Ascending aorta (tissue), 2 donors: ENCODE data around the gene ADGRL3. TPM values are rescaled to one million over a fixed set of nuclear protein-coding genes. Genes with fewer than 3 reads are reported as not detected.

Experiments used
- DNase-seq, 2 donors: peaks; one replicate each; pipeline ENCODE4 v3.0.0-alpha.2; 2019; ENCODE audit warnings: low spot score in 2 of 2
- H3K27ac ChIP-seq, 2 donors: fragments of 200-600 bp; sonication (generic); one replicate each; pipeline ENCODE4 v1.5.1; 2016 to 2017; ENCODE audit warnings: mild to moderate bottlenecking in 1 of 2
- H3K27me3 ChIP-seq: fragments of 200-600 bp; sonication (generic); one replicate; pipeline ENCODE4 v1.5.1; 2017
- H3K36me3 ChIP-seq, 2 donors: fragments of 200-600 bp; sonication (generic); one replicate each; pipeline ENCODE4 v1.5.1; 2016
- H3K4me1 ChIP-seq, 2 donors: fragments of 200-600 bp; sonication (generic); one replicate each; pipeline ENCODE4 v1.5.1; 2016 to 2017; ENCODE audit warnings: mild to moderate bottlenecking in 1 of 2
- H3K4me3 ChIP-seq, 2 donors: fragments of 200-600 bp; sonication (generic); one replicate each; pipeline ENCODE4 v1.5.1; 2016 to 2017; ENCODE audit warnings: mild to moderate bottlenecking in 1 of 2
- H3K9me3 ChIP-seq, 2 donors: fragments of 200-600 bp; sonication (generic); one replicate each; pipeline ENCODE4 v1.5.1; 2016
- CTCF ChIP-seq, 3 experiments: fragments of 200-600 bp in 2 of 3; fragments of 450-650 bp in 1 of 3; sonication (generic) in 2 of 3; IDR thresholded peaks; one replicate each; pipeline ENCODE4 v1.5.1; 2016 to 2019; ENCODE audit warnings: antibody characterized with exemption in 3 of 3, mild to moderate bottlenecking in 1 of 3, moderate library complexity in 1 of 3
- intact Hi-C: fragments of 100-400 bp; cut with DNase I; formaldehyde crosslinking; loops from one replicate; pipeline ENCODE4 v1.15.1; 2023
- total RNA-seq: library from RNA; depleted of rRNA; stranded (reverse); fragments of >200 nt; gene quantifications from one replicate; pipeline ENCODE4 v1.1.0, GENCODE V29; 2016

ADGRL3 gene
- total RNA-seq, 1 donor from 2014 or later, result 22.2 TPM

DNA sequence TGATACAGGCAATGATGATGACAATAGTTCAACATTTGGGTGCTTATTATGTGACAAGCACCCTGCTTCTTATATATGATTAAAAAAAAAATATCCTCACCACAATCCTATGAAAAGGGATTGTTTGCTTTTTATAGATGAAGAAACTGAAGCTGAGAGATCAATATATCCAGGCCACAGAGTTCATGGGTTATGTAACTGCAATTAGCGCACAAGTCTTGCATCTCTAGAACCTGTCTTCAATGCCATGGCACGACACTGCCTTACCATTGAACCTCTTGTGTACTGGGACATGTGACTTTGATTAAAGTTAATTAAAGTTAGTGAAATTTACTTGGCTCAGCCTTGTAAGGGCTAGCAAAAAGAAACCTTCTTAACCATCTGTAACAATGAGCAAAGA, 599.7 kb downstream of the ADGRL3 start:
- H3K27me3 ChIP-seq, result no peaks in the 10 kb centered on the region
- intact Hi-C loops, result no loop called here
- no peaks in the 10 kb centered on the region for H3K9me3 ChIP-seq
- H3K4me3 ChIP-seq, result no peak overlapping the region
- no peak for TF ChIP-seq CTCF (IDR thresholded peaks at IDR 0.05)
- H3K4me1 ChIP-seq, result no peaks in the 10 kb centered on the region
- no peaks in the 10 kb centered on the region for H3K36me3 ChIP-seq
- no peak for DNase-seq
- no peak overlapping the region for H3K27ac ChIP-seq

GRCh38 chr4:61805227-61805626, 605.1 kb downstream of the ADGRL3 start:
- Histone ChIP-seq H3K9me3 (no peaks in the 10 kb centered on the region), H3K27ac (no peak overlapping the region), H3K4me3 (no peak overlapping the region), H3K27me3 (no peaks in the 10 kb centered on the region), H3K36me3 (no peaks in the 10 kb centered on the region), H3K4me1 (no peaks in the 10 kb centered on the region)
- intact Hi-C loops, result no loop called here
- DNase-seq, result no peak
- TF ChIP-seq CTCF (IDR thresholded peaks at IDR 0.05), result no peak

GRCh38 chr4:61805979-61806378, 605.9 kb downstream of the ADGRL3 start:
- Histone ChIP-seq H3K9me3 (no peaks in the 10 kb centered on the region), H3K27me3 (no peaks in the 10 kb centered on the region), H3K27ac (no peak overlapping the region), H3K4me3 (no peak overlapping the region), H3K4me1 (no peaks in the 10 kb centered on the region), H3K36me3 (no peaks in the 10 kb centered on the region)
- no peak for TF ChIP-seq CTCF (IDR thresholded peaks at IDR 0.05)
- DNase-seq, result no peak
- intact Hi-C loops, result no loop called here

DNA sequence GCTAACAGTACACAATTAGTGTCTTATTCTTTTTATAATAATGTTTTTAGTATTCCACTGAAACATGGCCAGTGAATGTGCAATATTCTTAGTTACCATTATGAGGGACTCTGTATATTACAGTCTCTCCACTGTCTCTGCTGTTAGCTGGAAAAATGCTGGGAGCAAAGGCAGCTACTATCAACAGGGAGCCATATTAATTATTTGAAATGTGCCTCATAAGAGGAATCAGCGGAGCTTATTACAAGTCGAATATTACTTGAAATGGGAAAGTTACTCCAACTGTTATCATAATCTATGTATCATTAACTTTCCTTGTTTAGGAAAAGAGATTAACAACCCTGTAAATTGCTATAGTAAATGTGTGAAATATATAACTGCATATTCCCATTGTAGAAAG, 612.0 kb downstream of the ADGRL3 start:
- DNase-seq, result no peak
- Histone ChIP-seq H3K27ac (no peak overlapping the region), H3K9me3 (no peaks in the 10 kb centered on the region), H3K27me3 (no peaks in the 10 kb centered on the region), H3K4me3 (no peak overlapping the region), H3K4me1 (no peaks in the 10 kb centered on the region), H3K36me3 (no peaks in the 10 kb centered on the region)
- no peak for TF ChIP-seq CTCF (IDR thresholded peaks at IDR 0.05)
- intact Hi-C loops, result no loop called here

DNA sequence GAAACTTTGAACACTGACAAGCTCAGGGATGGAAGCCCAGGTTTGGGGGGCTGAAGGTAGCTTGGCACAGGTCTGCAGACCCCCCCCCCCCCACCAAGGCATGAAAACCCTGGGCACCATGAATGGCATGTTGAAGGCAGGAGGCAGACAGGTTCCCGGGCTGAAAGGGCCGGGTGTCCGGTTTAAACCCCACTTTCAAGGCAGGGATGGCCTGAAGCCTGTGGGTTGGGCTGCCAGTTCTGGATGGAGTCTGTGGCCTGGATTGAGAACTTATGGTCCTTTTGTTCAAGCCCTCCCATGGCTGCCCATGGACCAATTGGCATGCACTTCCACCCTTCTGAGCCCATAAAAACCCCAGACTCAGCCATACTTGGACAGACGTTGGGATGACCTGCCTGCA, 616.9 kb downstream of the ADGRL3 start:
- no peaks in the 10 kb centered on the region for H3K27me3 ChIP-seq

More for the DNA sequence above, 616.9 kb downstream of the ADGRL3 start:
- intact Hi-C loops, result no loop called here
- no peak for TF ChIP-seq CTCF (IDR thresholded peaks at IDR 0.05)
- Histone ChIP-seq H3K4me3 (no peak overlapping the region), H3K27ac (no peak overlapping the region), H3K9me3 (no peaks in the 10 kb centered on the region), H3K4me1 (no peaks in the 10 kb centered on the region), H3K36me3 (no peaks in the 10 kb centered on the region)
- DNase-seq, result no peak
